ELF-1 (cell line): ENCODE results near the gene KCNK5.

Source experiments
- DNase-seq: peaks from one replicate; pipeline ENCODE4 v3.0.0-alpha.2; 2016; ENCODE audit warnings: low read depth, low spot score

Gene KCNK5

DNA sequence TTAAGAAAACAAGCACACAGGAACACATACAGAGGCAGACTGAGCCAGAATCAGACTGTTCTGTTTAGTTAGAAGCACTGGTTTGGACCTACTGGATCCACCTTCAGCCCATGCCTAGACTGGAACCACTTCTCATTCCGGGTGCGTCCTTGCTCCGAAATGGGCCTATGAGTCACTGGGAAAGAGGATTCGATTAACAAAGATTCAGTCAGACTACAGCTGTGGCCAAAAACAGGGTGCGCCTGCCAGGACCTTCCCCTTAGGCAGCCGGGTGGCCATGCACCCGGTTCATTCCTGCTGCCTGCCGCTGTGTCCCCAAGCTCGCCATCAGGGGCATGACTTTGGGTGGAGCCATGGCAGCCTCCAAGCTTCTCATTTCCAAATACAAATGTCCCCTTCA, 14.5 kb upstream of the KCNK5 start:
- DNase-seq = no peak

DNA sequence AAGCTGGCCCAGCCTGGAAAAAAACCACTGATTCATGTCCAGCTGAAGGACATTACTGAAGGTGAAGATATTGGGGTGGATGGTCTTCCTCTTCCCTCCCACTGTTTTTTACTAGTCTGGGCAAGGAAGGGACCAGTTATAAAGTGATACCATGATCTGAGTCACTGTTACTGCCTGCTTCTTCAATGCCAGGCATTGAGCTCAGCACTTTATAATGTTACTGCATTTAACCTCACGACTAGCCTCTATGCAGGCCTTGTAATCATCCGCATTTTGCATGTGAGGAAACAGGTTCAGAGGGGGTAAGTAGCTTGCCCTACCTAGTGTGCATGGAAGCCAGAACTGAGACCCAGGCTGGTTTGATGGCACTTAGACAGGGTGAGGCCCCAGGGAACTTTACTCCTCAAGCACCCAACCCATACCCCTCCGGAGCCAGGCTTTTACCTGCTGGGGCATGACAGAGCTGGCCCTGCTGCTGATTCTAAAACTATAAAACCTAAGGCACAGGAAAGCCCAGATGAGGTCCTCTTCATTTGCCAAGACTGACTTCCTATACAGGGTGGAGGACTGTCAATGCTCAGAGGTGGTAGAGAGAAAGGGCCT, 11.0 kb upstream of the KCNK5 start:
- no peak for DNase-seq

DNA sequence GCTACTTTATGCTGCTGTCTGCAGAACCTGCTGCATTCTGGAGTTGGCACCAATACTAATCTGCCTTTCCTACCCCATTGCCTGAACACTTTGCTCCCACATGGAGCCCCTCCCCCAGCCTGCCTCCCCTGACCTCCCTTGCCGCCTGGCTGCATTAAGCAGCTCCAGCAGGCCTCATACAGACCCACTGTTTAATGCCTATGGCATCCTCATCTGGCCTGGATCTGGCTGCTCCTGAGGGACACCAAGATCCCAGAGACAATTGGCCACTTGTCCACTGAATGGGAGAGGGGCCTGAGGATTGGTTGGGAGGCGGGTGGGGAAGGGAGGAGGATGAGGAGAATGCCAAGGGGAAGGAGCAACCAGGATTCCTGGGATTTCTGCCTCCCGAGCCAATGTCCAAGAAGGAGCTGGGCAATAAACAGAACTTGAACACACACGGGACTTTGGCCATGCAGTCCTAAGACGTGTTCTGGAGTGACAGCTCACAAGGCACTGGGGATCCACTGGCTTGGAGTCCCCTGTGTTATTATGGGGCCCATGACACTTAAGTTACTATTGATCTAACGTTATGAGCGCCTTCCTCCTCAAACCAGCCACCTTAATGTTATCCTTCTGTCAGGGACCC, 10.4 kb upstream of the KCNK5 start:
- DNase-seq = peak; percentile 32

DNA sequence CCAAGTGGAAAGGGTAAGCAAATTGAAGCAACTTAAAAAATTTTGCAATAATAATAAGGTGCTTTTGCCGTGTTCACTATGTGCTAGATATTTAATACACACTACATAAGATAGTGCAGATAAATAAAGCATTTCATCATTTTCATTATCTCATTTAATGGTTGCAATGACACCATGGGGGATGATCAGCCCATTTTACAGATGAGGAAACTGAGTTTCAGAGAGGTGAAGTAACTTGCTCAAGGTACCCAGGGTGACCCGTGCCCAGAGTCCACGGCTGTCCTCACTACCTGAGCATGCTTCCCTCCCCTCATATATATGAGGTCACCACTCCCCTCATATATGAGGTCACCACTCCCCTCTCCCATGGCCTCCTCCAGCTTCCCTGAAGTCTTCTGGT, 7.5 kb upstream of the KCNK5 start:
- DNase-seq = no peak

DNA sequence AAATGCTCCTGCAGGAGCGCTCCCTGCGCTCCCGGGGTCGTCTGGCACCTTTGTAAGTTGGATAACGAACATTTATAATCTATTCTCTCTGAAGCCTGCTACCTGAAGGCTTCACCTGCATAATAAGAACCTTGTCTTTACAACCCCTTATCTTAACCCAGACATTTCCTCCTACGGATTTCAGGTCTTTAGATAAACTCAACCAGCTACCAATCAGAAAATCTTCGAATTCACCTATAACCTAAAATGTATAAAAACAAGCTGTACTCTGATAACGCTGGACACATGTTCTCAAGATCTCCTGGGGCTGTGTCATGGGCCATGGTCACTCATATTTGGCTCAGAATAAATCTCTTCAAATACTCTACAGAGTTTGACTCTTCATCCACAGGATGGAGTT, 4.1 kb upstream of the KCNK5 start:
- DNase-seq = no peak

DNA sequence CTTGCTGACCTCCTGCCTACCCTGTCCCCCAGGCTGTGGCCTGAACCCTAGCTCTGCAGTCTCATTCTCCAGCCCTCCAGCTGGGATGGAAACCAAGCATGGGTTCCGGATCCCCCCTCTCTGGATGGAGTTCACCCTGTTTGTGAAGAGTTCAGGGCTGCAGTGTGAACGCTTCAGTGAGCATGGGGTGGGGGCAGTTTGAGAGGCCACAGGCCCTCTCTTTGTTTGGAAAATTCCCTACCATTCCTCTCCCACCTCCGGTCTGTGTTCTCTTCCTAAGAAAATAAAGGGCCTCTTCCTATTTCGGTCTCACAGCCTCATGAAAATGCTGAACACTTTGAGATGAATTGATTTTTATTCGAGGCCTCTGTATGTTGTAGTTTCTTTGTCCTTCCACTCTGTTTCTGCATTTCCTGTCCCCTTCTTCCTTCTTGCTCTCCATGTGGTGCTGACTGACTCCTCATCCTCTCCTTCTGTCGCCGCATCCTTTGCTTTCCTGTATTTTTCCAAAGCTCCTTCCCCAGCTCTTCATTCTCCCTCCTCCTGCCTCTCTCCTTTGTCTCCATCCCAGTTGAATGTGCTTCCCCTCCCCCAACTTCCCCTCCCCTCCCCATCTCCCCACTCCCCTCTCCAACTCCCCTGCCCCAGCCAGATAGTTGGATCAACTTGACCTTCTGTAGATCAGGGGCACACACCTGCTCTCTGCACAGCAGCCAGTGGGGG, 2.4 kb upstream of the KCNK5 start:
- DNase-seq = no peak

DNA sequence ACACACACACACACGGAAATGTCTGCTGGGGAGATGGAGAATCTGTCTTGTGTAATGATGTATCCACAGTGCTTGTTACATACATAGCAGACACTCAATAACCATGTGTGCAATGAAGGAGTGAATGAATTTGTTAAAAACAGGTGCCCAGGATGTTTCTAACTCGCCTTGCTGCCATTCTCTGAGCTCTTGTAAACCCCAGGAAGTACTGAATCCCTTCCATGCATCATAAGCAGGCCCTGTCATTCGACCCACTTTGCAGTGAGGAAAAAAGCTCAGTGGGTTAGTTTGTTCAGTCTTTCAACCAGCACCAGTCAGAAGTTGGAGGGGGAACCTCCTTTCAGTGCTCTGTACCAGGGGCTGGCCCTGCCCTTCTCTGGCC, 1.4 kb upstream of the KCNK5 start:
- DNase-seq = no peak

DNA sequence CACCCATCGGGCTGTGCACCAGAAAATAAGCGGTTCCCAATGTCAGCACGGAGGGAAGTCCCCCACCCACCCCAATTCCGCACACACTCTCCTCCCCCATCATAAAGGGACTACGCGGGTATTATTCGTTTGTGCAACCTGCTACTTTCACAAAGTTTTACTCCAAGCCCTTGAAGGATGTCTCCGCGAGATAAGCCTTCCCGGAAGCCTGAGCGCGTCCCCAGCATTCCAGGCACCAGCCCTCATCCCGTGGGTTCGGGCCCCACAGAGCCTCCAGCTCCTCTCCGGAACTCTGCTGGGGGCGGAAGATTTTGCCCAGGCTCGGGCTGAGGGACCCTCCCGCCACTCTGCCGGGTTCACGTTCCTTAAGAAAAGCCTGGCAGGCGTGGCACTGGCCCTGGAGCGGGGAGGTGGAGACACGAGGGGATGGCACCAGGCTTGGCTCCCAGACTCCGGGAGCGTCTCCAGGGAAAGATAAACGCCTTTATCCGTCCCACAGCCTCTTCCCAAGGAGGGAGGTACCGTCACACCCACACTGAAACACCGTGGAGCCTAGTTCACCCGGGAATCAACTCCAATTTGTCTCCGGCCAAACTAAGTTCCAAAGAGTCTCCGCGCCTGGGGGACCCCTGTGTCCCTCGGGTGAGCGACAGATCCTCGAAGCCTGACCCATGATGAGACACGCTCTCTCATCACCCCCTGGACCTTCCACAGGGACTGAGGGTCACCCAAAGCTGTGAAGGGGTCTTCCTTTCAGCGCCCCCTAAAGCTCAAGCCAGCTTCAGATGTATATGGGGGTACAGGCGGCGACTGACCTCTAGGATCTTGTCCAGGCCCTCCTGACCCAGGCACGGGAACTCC, 934 bp downstream of the KCNK5 start:
- DNase-seq = no peak

DNA sequence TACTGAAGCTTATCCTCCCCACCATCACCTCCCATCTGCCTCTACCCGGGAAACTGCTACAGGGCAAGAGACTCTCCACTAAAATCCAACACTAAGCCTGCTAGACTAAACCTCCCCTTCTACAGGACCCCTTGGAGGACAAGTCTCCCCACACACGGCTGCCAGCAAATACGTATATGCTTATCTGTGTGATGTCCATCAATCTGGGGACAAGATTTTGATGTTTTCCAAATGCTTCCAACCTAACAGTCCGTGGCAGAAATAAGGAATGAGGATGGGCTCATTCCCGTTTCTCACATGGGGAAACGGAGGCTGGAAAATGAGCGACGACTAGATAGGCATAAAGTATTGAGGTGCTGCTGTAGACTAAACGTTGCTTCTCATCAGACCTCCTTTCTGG, 1.8 kb downstream of the KCNK5 start:
- no peak for DNase-seq

DNA sequence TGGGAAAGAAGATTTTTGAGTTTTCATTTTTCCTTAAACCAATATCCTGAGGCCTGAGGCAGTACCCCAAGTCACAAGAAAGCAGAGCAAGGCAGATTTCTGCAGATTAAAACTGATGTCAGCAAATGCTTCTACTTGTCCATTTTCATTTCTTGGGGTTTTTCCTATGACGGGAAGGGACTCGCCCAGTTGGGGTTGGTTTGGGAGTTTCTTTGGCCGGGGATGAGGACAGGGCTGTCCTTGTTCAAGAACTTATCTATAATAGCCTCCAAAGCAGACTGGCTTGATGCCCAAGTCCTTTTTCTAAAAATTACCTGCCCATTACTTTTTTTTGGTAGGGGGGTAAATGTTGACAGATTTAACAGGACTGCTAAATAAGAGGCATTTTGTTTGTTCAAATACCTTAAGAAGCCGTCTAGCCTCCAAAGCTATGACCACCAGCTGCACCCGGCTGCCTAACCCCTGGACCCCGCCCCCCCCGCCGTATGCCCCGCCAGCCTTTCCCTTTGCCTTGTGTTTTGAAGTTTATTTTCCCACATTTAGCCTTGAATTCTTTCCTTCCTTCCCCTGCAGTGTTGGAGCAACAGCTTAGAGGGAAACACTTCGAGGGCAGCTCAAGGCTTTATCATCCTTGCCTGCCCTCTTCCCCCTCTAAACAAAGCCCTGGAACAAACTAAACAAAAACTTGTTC, 2.5 kb downstream of the KCNK5 start:
- no peak for DNase-seq

DNA sequence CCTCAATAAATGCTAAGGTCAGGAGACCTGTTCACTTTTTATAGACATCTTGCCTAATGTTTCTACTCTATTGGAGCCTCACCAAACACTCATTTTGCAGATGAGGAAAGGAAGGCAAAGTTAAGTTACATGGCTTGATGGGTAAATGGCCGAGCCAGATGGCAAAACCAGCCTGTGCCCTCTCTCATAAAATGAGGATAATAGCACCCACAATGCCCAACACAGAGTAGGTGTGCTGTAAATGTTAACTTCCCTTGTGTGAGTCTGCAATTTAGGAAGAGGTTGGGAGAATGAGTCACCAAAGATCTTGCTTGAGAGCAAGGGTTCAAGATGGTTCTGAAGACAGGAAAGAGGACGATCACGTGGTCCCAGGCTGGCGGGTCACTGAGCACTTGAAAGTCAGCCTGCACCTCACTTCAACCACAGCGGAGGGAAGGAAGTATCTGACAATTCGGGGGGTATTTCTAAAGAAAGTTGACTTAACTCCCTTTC, 3.3 kb downstream of the KCNK5 start:
- no peak for DNase-seq

DNA sequence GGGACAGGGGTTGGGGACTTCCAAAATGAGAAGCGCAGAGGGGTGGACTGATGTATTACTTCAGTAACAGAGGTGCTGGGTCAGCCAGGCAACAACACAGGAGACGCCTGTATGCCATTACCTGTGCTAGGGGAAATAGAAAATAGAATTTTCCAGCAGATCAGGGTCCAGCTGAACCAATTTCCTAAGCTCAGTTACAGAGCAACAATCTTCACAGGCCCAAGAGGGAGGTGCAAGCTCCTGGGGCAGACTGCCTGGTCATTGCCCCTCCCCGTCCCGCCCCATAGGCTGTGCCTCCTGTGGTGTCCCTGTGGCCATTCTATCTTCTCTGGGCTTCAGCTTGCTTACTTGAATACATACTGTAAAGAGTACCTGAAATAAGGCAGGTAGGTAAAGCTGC, 3.7 kb downstream of the KCNK5 start:
- peak; percentile 56 for DNase-seq

DNA sequence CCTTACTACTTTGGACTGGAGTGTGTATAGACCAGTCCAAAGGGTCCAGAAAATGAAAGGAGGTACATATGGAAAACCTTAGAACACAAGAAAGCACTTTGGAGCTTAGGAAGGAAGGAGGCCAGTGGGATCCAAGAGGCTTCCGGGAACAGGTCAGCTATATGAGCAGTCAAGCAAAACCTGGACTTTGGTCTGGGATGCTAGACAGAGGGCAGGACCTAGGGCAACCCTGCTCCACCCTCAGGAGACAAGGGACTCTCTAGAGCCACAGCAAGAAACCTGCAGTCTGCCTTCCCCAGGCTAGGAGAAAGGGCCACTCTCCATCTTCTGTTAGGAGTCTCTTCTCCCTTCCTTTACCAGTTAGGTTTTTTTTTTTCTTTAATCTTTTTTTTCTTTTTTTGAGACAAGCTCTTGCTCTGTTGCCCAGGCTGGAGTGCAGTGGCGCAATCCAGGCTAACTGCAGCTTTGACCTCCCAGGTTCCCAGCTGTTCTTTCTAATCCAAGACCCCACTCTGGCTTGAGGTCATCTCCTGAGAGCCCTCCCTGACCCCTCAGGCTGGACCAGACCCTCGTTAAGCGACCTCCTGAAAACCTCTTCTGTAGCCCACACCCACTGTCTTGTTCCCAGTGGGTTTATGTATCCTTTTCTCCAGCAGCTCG, 4.6 kb downstream of the KCNK5 start:
- DNase-seq = no peak

DNA sequence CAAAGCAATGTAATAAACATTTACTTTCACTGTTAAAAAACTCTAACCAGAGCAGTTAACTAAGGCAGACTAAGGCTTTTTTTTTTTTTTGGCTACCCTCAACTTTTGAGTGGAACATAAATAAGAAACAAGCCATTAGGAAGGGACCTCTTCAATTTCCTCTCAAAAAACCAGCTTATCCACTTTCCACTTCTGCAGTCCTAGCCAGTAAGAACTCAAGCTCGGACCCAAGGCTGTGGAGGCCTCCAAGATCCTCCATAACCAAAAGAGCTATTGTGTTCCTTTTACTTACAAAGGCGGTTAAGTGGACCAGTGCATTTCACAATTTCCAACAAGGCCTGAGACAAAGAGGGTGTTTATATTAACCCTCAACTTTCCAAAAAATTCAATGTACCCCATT, 5.3 kb downstream of the KCNK5 start:
- DNase-seq = no peak

DNA sequence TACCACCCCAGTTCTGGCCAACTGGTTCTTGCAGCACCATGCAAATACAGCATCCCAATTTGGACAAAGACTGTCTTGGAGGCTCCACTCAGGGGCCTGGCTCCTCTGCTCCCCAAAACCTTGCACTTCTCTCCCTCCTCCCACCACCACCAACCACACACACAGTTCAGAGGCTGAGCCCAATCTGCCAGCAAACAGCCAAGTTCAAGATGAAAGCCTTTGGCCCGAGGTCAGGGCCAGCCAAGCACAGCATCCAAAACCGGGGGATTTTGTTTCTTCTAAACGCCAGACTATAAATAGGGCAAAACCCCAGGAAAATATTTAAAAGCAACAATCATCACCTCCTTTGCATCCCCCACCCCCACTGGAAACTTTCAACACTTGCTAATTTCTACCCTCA, 5.7 kb downstream of the KCNK5 start:
- DNase-seq = no peak

DNA sequence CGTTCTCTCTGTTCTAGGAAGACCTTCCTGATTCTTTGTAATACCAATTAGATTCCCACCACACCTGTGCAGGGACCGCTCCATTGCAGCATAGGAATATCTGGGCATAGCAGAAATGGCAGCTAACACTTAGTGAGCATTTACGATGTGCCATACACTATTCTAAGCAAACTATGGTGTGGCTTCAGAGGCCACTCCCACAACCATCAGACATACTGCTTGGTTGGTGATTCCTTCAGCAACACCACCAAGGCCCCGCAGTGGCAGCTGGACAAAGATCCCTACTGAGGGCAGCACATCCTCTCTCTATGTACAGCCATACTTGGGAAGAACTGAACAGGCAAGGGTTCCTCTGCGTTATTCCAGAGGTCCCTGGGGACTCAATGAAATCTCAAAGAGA, 6.2 kb downstream of the KCNK5 start:
- no peak for DNase-seq

DNA sequence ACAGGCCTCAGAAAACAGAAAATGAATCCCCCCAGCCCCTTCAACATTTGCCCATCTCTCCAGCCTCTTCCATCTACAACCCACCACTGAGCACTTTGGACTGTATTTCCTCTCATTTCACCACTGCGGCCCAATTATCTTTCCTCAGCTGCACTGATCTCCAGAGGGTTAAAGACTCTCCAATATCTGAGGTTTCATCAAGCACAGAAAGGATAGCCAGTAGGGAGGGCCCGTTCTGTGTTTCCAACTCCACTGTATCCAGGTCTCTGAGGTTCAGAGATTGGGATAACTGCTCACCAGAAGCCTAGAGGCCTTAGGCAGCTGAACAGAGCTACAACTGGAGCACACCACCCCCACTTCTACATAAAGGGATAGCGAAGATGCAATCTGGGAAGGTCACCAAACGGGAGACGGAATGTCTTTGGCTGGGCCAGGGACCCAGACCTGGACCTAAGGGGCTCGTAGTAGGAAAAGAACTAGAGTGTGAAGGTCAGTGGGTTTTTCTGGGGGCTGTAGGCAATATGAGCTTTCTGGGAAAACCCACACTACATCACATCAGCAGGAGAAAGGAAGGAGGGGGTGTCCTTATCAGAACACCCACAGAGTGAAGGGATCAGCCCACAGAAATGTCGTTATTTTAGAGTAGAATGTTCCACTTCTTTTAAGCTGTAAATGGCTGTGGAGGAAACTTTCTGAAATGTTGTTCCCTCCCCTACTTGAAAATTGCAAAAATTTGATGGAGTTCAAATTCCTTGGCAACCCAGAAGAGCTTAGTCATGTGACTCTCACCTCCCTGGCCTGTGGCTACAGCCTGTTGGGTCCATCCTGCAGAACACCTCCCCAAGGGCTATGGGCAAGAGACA, 7.3 kb downstream of the KCNK5 start:
- DNase-seq = no peak

DNA sequence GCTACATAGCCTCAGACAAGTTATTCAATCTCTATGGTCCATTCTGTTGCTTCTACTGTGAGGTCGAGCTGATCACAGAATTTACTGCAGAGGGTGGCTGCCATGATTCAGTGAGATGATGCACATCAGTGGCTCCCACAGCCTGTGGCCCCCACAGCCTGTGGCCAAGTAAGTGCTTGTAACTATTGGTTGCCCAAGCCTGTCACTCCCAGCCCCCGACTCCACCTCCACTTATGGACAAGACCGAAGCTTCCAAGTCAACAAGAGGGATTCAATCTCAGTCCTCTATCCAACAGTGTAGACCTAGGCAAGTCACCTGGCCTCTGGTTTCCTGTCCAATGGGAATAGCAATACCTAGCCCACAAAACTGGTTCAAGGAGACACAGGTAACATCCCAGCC, 8.2 kb downstream of the KCNK5 start:
- no peak for DNase-seq

DNA sequence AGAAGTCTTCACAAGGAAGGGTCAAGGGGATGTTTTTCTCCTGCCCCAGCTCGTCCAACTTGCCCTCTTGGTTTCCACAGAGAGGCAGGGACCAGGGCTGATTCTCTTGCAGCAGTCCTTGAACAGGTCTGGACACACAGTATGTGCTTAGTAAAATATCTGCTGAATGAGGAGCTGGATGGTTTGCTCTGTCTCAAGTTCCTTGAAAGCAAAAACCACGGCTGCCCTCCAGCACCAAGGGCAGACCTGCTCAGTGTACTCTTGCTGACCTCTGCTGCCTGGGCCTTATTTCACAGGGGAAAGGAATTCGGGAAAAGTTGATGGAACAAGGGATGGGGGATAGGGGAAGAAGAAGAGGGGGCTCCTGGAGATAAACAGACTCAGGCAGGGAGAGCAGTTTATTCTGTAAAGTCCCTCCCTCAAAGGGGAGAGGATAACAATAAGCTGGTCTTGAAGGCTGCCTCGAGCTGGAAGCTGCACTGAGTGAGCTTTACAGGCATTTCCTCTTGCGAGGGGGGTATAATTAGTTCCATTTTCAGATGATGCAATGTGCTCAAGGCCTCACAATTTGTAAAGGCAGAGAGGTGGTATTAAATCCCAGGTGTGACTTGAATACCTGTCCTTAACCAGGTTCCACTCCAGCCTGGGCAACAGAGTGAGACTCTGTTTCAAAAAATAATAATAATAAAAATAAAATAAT, 10.3 kb downstream of the KCNK5 start:
- DNase-seq = no peak
